Lung microvascular endothelial cell (primary cell): ENCODE results near the gene CARD11. TPM values are rescaled to one million over a fixed set of nuclear protein-coding genes. Genes with fewer than 3 reads are reported as not detected.
"Not testable (repeated sequence)": the region's sequence is repeated elsewhere in the genome, so short reads cannot be mapped to it uniquely, and the experiment has no call there.

Experiments used
- DNase-seq, 2 donors: peaks; one replicate each; pipeline versions ENCODE4 v3.0.0 to v3.0.0-alpha.2; 2010; ENCODE audit warnings: low read depth in 2 of 2
- total RNA-seq: library from RNA; depleted of rRNA; stranded (reverse); fragments of >200 nt; gene quantifications from 2 replicates; pipeline ENCODE4 v1.2.1, GENCODE V29; 2014

Gene CARD11
- total RNA-seq, 1 donor from 2014 or later: 2.2 TPM

DNA sequence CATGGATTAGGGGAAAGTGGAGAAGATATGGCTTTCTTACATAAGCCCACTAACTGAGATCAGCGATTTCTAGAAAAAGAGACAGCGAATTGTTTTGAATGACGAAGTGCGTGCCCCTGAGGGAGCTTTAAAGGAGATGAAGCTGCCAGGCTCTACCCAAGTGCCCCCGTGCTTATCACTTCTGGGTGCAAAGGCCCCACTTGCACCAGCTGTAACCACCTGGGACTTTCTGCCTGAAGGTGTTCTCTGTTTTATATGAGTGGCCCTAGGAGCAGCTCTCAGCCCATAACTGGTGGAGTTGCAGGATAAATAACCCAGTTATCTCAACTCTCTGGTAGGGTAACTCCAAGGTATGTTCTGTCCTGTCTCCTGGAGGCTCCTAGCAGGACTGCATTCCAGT is 20.4 kb upstream of the CARD11 start:
- no peak for DNase-seq

DNA sequence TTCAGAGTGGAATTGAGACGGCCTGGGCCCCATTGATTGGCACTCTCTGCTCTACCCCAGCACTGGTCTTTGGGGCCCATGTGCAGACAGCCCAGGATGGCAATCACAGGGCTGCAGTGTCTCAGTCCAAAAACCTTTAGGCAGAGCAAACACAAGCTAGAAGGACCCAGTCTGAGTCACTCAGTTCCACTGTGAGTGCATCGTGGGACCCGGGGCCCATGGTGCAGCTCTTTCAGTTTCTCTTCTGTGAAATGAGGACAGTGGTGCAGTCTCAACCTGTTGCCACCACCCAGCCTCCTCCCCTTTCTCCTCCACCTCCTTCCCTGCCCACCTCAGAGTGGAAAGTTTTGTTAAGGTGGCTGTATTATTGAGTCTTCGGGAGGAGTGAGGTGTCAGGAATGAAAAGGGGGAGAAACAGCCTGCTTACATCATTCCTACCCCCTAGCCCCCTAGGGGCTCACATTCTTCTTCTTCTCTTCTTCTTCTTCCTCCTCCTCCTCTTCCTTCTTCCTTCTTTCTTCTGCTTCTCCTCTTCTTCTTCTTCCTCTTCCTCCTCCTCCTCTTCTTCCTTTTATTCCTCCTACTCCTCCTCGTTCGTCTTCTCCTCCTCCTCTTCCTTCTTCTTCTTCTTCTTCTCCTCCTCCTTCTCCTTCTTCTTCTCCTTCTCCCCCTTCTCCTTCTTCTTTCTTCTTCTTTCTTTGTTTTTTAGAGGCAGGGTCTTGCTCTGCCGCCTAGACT is 19.5 kb upstream of the CARD11 start:
- no peak for DNase-seq

DNA sequence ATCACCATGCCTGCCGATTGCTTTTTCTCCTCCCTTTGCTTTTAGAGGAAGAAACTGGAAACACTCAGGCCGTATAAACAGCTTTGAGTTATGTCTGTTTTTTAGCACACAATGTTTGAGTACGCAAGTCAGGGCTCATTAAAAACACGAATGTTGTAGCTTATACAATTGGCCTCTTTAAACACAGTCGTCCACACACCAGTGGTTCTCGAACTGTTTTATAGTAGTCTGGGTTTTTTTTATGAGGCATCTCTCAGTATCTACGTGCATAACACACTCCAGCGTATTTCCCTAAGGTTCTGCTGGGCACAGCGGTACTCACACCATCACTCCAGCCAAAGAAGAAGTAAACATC is 13.4 kb upstream of the CARD11 start:
- DNase-seq: no peak

DNA sequence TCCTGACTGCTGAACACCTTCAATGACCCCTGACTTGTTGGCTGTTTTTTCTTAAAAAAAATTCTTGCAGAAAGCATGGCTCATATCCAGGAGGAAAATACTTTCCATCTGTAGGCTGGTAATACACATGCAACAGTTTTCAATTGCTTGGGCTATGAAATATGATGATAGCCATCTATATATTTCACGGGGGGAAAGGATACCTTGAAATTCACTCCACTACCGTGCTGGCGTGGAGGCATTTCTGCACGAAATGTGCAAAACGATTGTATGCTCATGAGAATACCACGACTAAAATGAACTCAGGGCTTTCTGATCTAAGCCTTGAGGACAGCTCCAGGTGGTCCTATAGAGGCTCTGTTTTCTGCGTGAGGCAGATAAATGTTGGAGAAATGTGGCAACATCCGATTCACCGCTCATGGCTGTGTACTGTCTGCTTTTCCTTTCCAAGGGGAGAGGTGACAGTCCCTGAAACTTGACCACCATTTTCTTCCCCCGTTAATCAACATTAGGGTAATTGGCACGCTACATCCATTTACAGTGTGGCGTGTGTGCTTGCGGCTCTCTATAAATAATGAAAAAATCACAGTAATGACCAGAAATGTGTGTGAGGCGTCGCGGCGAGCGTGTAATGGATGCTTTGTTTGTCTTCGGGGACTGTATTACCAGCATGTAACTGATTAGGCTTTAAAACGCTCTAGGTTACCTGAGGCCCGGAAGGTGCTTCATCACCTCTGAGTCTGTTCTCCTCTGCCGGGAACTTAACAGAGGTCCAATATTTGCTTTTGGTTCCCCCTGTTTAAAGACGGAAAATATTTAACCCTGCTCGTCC is 12.8 kb upstream of the CARD11 start:
- DNase-seq: no peak

DNA sequence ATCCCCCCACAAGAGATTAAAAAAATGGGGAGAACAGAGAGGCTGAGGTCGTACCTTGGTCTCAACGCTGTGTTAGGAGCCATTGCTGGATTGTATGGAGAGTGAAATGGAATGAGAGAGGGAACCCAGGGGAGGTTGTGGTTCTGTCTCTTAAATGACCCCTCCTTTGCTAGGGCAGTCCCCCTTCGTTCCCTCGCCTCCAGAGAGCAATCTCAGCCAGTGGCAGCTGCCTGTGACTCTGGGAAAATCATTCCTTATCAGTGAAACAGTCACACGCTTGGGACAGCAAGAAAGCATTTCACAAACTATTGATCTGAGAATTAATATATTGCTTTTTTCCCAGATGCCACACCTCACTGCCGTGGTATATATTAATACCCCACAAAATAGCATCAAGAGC is 12.0 kb upstream of the CARD11 start:
- DNase-seq: no peak

DNA sequence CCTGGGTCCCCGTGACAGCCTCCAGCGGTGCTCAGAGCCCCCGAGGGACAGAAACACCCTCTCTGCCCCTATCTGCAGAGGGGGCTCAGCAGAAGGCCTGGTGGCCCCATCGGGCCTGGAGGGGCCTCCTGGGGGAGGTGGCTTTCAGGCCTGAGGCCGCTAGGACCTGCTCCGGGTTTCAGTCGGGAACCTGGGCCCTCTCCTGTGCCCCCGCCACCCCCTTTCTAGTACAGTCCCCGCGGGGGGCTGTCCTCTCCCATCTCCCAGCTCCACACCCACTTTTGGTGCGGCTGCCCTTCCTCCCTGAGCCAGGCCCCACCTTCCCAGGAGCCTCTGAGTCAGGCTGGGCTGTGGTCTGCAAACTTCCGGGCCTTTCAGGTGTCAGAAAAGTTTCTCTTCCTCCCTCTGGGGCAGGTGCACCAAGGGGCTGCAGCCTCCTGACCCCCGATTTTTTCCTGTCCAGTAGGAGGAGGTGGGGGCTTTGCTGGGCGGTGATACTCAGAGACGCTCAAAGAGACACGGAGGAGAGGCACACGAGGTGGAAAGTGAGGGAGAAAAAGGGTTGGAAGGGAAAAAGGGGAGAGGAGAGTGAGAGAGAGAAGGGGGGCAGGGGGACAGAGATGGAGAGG is 692 bp downstream of the CARD11 start:
- no peak for DNase-seq

DNA sequence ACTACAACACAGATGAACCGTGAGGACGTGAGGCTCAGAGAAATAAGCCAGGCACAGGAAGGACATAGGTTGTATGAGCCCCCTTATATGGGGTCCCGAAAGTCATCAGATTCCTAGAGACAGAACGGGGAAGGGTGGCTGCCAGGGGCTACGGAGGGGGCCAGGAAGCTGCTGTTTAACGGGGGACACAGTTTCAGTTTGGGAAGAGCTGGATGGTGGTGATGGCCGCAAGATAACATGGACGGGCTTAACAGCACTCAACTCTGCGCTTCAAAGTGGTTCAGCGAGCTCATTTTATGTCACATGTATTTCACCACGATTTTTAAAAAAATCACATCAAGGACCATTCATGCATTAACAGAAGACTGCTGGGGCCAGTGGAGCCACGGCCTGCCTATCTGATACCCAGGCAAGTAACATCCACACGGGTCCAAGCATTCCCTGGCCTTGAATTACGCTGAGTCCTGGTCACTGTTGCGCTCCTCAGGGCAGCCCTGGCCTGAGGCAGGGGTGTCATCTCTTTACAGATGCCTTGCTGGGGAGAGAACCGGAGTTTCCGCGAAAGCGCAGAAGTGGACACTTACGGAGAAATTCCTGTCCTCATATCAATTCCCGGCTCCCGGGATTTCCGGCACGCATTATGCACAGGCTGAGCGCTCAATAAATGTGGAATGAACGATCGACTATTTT is 1.5 kb downstream of the CARD11 start:
- no peak for DNase-seq

DNA sequence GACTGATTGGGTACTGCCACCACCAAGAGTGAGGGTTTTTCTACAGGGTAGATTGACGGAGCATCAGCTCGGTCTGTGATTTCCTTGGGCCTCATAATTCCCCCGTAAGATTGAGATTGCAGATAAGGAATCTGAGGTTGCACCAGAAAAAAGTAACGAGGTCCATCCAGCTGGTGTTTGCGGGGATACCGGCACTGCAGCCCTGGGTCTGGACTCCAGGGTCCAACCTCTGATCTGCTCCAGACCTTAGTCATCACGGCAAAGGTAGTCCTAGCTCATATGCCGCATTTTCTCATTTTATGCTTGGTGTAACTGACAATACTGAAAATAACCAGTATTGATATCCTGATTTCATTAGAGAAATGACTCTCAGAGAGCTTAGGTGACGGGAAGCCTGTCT is 3.9 kb downstream of the CARD11 start:
- no peak for DNase-seq

DNA sequence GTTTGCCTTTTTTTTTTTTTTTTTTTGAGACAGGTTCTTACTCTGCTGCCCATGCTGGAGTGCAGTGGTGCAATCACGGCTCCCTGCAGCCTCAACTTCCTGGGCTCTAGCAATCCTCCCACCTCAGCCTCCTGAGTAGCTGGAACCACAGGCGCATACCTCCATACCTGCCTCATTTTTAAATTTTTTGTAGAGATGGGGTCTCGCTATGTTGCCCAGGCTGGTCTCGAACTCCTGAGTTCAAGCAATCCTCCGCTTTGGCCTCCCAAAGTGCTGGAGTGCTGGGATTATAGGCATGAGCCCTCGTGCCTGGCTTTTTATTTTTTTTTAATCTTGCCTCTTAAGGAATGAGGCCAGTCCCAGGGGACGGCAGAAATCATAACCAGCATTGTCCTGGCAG is 5.7 kb downstream of the CARD11 start:
- not testable (repeated sequence) for DNase-seq

DNA sequence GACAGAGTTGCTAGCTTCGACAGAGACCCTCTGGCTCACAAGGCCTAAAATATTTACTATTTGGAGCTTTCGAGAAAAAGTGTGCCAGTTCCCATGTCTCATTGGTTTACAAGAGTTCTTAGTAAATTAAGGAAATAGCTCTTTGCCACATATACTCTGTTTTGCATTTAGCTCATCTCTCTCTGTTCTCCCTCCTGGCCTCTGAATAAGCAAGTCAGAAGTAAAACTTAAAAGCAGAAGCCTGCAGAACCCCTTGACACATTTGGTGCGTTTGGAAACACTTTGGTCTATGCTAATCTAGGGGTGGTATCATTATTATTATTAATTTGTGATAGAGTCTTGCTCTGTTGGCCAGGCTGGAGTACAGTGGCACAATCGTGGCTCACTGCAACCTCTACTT is 6.4 kb downstream of the CARD11 start:
- DNase-seq: no peak

DNA sequence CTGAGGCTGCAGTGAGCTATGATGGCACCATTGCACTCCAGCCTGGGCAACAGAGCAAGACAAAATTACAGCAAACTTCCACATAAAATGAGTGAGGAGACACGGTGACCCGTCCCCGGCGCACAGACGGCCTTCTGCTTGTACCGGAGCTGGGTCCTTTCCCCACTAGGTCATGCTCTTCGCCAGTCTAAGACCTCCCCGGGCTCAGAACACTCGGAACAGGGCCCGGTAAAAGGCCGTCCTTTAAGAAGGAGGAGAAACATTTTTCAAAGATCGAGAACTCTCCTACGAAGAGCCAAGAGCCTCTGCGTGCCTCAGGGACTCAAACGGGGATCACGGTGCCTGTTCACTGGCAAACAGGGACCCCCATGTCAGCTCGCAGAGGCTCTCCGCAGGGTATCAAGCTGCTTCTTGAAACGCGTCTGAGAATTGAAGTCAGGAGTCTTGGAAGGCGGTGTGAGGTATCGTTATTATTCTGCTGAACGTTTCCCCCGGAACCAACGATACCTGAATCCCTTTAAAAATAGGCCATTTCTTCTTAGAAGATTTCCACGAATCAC is 9.0 kb downstream of the CARD11 start:
- DNase-seq: no peak

DNA sequence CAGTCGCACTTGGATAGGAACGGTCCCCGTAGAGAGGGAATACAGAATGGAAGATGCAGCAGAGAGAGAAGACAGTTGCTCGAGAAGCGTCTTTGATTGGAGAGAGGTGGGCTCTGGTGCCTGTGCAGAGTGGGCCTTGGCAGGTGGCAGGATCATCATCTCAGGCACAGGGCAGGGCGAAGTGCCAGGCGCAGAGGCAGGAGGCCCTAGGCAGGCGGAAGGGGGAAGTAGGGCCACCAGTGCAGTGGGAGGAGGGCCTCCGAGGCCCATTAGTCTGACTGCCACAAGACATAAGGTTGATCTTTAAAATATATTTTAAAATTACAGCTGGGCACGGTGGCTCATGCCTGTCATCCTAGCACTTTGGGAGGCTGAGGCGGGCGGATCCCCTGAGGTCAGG is 10.1 kb downstream of the CARD11 start:
- DNase-seq: no peak

DNA sequence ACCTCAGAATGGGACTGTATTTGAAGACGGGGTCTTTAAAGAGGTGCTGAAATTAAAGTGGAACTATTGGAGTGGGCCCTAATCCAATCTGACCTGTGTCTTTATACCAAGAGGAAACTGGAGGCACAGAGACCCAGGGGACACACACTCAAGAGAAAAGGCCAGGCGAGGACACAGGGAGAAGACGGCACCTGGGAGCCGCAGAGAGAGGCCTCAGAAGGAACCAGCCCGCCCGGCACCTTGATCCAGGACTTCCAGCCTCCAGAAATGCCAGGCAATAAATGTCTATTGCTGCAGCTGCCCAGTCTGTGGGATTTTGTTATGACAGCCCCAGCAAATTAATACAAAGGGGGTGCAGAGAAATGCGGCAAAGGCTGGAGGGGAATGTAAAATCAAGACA is 10.5 kb downstream of the CARD11 start:
- DNase-seq: no peak

DNA sequence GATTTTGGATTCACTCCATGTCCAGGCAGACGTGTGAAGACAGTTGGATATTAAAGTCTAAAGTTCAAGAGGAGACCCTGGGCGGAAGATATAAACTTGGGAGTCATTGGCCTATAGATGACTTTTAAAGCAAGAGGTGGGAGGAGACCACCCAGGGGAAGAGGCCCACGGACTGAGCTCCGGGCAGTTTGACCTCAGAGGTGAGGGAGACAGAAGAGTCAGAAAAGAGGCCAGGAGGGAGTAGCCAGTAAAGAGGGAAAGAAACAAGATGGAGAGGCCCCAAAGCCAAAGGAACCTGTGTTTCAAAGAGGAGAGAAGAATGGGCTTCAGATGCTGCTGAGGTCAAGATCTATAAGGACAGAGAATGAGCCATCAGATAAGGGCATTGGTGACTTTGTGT is 11.4 kb downstream of the CARD11 start:
- DNase-seq: no peak

DNA sequence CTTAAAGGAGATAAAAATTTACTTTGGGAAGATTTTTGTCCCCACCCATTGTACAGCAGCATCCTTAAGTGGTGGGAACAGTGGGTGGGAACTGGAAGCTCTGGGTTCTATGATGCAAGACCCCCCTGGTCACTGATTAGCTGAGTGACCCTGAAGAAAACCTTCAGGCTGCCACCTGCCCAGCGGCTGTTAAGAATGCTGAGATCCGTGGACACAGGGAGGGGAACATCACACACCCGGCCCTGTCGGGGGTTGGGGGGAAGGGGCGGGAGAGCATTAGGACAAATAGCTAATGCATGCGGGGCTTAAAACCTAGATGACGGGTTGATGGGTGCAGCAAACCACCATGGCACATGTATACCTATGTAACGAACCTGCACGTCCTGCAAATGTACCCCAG is 14.5 kb downstream of the CARD11 start:
- DNase-seq: no peak

DNA sequence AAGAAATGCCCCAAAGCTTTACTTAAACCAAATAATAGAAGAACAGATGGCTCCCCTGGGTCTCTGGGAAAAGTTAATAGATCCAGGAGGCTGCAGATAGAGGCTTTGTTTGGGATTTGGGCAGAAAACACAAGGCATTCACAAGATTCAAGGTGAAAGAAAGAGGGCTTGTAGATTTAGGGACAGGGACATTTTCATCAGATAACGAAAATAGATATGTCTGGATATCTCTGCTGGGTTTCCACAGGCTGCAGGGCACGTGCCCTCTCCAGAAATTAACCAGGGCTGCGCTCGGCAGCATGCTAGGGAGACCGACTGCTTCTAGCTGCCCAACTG is 14.9 kb downstream of the CARD11 start:
- DNase-seq: no peak

DNA sequence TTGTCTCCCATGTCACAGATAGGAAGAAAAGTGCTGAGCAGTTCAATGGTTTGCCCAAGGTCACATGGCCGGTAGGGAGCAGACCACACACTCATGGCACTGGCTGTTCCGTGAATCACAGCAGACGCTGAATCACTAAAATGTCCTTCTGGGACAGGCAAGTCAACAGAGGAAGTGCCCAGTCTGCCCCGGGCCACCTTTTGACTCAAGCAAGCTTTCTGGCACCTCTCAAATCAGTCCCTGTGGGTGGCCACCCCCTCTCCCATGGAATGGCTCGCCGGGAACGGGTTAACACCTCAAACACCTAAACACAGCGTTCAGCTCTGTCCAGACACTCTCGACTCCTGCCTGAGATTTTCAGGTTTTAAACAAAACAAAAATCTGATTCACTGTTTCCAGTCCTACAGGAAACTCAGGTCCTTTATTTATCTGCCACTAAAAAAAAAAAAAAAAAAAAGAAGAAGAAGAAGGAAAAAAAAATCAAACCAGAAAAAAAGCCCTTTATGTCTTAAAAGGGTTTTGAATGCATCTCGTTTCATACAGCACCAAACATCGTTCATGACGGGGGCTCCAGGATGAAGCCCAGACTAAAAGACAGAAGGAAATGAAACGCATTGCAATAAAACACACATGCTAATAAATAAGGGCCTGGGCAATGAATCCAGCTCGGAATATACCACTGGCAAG is 15.5 kb downstream of the CARD11 start:
- DNase-seq: peak; percentile 55 to 60

DNA sequence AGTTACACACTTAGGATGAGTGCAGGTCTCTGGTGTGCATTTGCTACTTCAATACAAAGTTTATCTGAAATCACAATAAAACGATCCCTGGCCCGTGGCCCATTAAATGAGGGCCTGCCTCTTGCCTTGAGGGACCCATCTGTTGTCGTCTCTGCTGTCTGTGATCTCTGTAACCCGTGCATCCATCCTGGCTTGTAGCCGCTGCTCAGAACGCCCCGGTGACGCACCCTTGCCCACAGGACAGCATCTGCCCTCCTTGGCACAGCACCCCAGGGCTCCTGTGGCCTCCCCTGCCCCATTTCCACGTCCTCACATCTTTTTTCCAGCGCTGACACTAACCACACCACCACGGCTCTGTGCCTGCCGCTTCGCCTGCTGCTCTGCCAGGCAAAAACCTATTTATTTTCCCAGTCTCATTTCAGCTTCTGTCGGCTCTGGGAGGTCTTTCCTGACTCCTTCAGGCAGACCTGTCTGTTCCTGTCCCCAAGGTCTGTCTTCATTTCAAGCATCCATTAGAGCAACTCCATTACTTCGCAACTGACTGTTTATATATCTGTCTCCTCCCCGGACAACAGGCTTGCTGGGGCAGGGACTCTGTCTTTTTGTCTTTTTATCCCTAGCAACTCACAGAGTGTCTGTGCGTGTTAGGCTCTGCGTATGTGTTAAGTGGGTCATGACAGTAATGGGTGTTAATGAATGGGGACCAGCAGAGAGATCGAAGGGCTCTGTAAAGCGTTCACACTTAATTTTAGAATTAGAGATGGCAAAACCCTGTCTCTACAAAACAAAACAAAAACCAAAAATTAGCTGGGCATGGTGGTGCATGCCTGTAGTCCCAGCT is 16.4 kb downstream of the CARD11 start:
- DNase-seq: no peak

DNA sequence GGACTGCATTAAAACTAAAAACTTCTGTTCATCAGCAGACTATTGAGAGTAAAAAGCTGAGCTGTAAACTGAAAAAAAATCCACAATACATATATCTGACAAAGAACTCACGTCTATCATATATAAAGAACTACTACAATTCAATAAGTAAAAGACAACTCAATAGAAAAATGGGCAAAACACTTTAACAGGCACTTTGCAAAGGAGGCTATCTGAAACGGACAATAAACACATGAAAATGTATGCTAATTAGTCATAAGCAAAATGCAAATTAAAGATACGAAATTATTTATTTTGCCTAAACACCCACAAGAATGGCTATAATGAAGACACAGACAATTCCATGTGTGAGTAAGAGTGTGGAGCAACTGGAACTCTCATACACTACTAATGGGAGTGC is 18.1 kb downstream of the CARD11 start:
- no peak for DNase-seq

DNA sequence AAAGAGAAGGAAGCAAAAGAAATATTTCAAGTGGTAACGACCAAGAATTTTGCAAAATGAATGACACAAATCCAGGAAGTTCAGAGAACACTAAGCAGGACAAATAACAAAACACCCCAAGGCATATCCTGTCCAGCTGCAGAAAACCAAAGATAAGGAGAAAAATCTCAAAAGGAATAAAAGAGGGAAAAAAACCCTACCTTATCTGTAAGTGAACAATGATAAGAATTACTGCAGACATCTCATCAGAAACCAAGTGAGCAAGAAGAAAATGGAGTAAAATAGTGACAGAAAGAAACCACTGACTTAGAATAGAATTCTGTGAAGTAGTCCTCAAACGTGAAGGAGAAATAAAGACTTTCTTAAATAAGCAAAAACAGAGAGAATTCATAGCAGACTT is 21.8 kb downstream of the CARD11 start:
- DNase-seq: no peak
